Measurements from ENCODE around the gene LMBRD2.

The LMBRD2 gene

GRCh38 chr5:36105819-36106218 is 45.9 kb downstream of the LMBRD2 start:
- DNase-seq (ENCODE audit: low read depth), result no peak

DNA sequence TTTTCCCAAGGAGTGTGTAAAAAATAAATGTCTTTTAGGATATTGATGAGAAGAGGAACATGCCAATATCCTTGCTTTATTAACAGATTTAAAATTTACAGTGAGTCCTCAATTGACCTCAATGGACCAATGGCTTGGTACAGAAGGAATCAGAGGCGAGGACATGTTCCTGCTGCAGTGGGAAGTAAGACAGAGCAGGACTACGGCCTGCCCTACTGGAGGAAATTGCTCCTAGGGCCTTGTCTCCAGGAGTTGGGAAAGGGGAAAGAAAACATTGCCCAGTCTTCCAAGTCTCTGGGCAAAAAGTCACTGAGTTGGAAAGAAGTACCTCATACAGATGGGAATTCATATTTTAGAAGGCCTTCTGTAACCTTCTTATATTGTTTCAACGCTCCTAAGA is 51.9 kb downstream of the LMBRD2 start:
- DNase-seq (ENCODE audit: low read depth), result no peak

DNA sequence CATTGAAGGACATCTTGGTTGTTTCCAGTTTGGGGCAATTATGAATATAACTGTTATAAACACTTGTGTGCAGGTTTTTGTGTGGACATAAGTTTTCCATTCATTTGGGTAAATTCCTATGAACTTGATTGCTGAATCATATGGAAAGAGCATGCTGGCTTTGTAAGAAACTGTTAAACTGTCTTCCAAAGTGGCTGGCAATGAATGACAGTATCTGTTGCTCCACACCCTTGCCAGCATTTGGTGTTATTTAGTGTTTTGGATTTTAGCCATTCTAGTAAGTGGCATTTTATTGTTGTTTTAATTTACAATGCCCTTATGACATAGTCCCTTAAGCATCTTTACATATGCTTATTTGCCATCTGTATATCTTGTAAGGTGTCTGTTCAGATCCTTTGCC is 55.2 kb downstream of the LMBRD2 start:
- no peak for DNase-seq (ENCODE audit: low read depth)

DNA sequence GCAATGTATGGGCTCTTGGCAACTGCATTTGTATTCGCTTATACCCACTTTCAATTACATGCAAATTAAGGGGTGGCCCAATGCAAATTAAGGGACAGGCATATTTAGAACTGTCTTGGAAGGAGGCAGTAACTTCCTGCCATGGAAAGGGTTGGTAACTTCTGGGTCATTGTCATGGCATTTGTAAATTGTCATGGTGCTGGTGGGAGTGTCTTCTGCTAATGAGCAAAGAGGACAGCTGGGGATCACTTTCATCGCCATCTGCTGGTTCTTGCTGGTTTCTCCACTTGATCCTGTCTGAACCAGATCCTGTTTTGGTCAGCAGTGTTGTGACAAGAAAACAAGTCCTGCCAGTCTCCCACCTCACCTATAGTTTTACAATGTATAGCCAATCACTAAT is 61.7 kb downstream of the LMBRD2 start:
- DNase-seq (ENCODE audit: low read depth), result peak; percentile 9

DNA sequence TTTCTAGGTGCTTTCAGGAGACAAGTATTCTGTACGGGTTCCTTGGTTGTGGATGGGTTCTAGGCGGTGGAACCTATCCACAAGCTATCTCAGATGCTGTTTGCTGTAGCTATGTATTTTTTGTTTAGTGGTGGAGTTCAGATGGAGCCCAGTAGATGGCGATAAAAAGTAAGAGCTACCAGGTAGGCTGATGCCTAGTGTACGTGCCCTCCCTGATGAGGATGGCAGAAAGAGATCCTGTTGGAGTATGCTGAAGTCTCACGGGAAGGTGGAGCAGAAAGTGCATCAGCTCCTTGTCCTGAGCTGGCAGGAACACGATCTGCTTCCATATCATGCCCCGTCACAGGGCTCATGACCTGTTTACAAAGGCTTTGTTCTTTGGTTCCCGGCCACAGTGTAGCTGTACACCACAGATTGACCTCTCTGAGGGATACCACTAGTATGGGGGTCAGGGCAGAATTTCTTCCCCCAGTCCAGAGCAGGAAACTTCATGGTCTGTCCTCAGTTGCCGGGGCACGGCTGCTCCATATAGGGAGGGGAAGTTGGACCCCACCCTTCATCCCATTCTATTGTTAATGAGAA is 72.4 kb downstream of the LMBRD2 start:
- peak; percentile 17 for DNase-seq (ENCODE audit: low read depth)

DNA sequence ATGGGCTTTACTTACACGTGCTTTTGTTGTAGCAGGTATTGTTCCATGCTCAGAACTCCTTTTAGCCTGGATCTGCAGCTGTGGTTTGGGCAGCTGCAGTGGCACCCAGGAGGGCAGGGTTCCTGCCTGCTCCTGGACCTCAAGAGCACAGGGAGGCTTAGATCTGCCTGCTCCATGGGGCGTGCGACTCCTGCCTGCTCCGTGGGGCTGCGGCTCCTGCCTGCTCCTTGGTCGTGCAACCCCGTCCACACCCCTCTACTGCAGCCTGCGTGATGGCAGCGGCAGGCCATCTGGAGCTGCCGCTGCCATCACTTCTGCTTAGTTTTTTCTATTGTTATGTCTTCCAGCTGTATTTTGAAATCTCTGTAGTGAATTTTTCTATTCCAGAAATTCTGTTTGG is 73.3 kb downstream of the LMBRD2 start:
- no peak for DNase-seq (ENCODE audit: low read depth)

DNA sequence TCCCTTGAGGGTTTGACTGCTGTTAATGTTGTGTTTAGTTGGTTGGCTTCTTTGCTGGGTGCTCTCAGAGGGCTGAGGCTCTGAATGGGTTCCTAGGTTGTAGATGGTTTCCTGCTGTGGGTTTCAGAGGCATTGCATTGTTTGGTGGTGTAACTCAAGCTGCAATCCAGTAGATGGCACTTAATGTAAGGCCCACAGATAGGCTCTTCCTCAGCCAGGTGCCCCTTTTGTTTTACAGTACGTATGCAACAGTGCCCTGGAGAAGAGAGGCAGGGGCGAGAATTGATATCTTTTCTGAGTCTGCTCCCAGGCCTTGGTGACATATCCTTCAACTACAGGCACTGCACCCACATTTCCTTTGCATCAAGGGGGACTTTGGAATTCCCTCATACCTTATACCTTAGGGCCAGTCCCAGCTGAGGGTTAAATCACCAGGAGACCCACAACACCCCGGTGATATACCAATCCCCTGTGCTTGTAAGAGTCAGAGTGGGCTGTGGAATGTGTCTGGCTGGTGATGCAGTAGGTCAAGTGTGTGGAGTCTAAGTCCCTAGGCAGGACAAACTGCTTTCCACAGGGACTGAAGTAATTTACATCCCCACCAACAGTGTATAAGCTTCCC is 78.0 kb downstream of the LMBRD2 start:
- no peak for DNase-seq (ENCODE audit: low read depth)

GRCh38 chr5:36070687-36071571 is 80.8 kb downstream of the LMBRD2 start:
- no peak for DNase-seq (ENCODE audit: low read depth)

- DNase-seq (ENCODE audit: low read depth), result no peak
Observed at GRCh38 chr5:36068751-36069281, 82.9 kb downstream of the LMBRD2 start.

DNA sequence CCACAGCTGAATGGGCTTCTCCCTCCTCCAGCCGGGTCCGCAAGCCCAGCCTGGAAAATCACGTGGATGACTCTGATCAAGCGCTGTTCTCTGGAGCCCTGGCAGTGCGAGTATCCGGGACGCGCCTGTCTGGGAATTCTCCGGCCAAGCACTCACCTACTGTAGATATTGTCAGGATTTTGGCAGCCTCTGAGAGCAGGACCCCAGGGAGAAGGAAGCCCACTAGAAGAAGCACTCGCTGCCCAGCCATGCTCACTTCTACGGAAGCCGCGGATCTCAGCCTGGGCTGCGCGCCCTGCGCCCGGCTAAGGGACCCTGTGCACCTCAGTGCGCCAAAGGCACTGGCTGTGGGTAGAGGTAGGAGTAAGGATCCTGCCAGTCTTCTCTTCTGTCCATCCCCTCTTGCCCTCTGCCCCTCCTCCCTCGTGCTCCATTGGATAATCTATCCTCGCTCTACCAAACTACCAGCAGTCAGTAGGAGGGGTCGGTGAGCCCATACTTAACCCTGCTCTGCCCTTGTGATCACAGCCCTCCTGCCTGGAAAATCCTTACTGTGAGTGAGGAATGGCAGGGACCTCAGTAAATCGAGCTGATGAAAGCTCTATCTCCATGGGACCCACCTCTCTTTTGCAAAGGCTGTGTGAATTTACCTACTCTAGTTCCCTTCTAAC is 85.0 kb downstream of the LMBRD2 start, which contains the start of gene UGT3A2:
TSS of gene UGT3A2 (minus strand) at position 343 of the 671 bp plus-strand sequence. CDS start at position 250, 93 bp downstream.
- no peak for DNase-seq (ENCODE audit: low read depth)

DNA sequence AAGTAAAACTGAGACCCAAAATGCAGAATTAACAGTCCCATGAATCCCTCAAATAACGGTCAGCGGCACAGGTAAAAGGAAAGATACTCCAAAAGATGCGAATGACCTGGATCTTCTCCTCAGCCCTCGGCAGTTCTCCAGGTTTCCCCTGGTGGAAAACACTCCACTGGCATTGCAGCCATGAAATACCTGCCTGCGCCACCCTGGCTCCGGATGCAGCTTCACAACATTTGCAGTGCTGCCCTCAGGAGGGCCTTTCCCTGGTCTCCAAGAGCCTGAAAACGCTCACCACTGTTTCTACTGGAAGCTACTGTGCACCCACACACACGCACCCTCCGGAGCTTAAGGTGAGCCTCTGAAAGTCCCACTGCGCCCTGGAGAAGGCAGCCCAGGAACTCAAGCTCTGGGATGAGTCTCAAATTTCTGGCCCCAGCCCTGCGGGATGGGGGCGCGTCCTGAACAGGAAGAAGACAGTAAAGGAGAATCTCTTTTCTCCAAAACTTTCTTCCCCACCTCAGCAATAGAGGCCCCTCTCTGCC is 85.6 kb downstream of the LMBRD2 start:
- no peak for DNase-seq (ENCODE audit: low read depth)

- DNase-seq (ENCODE audit: low read depth), result peak; percentile 13
Observed at GRCh38 chr5:36060420-36060887, 91.2 kb downstream of the LMBRD2 start.

DNA sequence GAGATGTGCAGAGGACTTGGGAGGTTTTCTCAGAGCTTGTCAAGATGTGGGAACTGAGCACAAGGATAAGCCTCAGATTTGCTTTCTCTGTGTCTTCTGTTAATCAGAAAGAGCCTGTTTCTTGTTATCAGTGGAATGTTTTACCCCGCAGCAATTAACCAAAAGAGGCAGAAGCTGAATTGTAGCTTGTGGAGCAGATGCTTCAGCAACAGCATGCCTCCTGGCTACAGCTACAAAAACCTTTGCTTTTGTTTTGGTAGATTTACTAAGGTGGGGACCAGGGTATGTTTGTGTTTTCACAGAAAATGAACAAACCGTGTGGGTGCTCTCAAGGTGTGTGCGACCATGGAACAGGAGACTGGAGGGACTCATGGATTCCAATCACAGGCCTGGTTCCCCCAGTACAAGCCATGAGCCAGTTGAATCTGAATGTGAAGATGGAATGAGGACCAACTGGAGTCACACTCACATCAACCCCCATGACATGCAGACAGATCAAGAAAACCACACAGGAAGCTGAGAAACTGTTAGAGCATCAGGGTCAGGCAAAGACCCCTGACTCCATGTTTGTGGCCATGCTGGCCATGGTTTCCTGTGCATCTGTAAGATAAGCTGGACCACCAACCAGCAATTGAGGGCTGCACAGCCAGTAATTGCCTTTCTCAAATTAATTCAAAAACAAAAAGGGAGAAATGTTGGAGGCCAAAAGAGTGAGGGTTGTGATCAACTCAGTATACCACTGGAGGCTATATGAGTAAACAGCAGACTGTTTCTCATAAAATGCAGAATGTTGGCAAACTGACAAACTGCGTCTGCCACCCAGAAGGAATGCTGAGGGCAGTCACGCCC is 91.9 kb downstream of the LMBRD2 start:
- DNase-seq (ENCODE audit: low read depth), result peak; percentile 38

- no peak for DNase-seq (ENCODE audit: low read depth)
Observed at GRCh38 chr5:36058776-36059175, 92.9 kb downstream of the LMBRD2 start.

- DNase-seq (ENCODE audit: low read depth), result no peak
Observed at GRCh38 chr5:36057386-36057785, 94.3 kb downstream of the LMBRD2 start.

GRCh38 chr5:36056422-36056821 is 95.3 kb downstream of the LMBRD2 start:
- no peak for DNase-seq (ENCODE audit: low read depth)

- DNase-seq (ENCODE audit: low read depth), result no peak
Observed at GRCh38 chr5:36055984-36056383, 95.7 kb downstream of the LMBRD2 start.

GRCh38 chr5:36054647-36055046 is 97.0 kb downstream of the LMBRD2 start:
- DNase-seq (ENCODE audit: low read depth), result peak; percentile 25

GRCh38 chr5:36052538-36052937 is 99.1 kb downstream of the LMBRD2 start:
- DNase-seq (ENCODE audit: low read depth), result no peak

GRCh38 chr5:36049949-36050348 is 101.7 kb downstream of the LMBRD2 start:
- DNase-seq (ENCODE audit: low read depth), result no peak
